Gastroesophageal sphincter (tissue), 3 donors: ENCODE results near the gene AHRR.
A peak's percentile ranks its signal among the peaks of the same experiment; 100 is the strongest.

ENCODE experiments used
- EP300 ChIP-seq: sonication (generic); formaldehyde crosslinking; IDR thresholded peaks from one replicate; pipeline ENCODE4 v1.6.1; 2017; ENCODE audit warnings: antibody characterized with exemption, mild to moderate bottlenecking
- POLR2A ChIP-seq, 2 donors: fragments of 450-650 bp; IDR thresholded peaks; one replicate each; pipeline ENCODE4 v1.6.1; 2017; ENCODE audit warnings: antibody characterized with exemption in 2 of 2, mild to moderate bottlenecking in 2 of 2, moderate library complexity in 1 of 2
- POLR2AphosphoS5 ChIP-seq: sonication (generic); formaldehyde crosslinking; IDR thresholded peaks from one replicate; pipeline ENCODE4 v1.6.1; 2017; ENCODE audit warnings: antibody characterized with exemption
- TF ChIP-seq, protein P1 (sequence below), 4 experiments: fragments of 200-600 bp in 2 of 4; fragments of 450-650 bp in 2 of 4; sonication (generic) in 1 of 4; IDR thresholded peaks; one replicate each; pipeline ENCODE4 v1.5.1; 2017 to 2019; ENCODE audit warnings: antibody characterized with exemption in 4 of 4, mild to moderate bottlenecking in 2 of 4, moderate library complexity in 2 of 4

DNA sequence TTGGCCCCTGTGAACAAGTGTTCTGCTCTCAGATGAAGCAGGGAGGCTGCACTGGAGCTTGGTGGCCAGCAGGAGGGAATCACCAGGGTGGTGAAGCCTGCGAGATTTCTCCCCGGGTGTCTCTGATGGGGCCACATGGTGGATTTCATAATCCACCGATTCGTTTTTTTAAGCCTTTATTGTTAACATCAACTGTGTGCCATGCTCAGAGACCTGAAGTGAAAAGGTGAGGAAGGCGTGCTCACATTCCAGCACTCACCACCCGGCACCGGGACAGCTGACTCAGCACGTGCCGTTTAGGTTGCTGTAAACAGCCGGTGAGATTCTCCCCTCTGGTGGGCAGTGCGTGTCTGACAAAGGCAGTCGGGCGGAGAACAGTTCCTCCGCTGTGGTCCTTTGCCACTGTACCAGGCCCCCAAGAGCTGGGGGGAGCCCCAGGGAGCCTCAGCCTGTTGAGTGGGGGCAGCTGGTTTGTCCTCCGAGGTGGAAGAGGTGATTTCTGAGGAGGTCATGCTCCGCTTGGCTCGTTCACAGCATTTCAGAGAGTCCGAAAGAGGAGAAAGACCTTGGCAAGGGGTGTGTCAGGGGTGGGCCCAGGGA is 12.7 kb upstream of the AHRR start:
- TF ChIP-seq, protein P1, sequence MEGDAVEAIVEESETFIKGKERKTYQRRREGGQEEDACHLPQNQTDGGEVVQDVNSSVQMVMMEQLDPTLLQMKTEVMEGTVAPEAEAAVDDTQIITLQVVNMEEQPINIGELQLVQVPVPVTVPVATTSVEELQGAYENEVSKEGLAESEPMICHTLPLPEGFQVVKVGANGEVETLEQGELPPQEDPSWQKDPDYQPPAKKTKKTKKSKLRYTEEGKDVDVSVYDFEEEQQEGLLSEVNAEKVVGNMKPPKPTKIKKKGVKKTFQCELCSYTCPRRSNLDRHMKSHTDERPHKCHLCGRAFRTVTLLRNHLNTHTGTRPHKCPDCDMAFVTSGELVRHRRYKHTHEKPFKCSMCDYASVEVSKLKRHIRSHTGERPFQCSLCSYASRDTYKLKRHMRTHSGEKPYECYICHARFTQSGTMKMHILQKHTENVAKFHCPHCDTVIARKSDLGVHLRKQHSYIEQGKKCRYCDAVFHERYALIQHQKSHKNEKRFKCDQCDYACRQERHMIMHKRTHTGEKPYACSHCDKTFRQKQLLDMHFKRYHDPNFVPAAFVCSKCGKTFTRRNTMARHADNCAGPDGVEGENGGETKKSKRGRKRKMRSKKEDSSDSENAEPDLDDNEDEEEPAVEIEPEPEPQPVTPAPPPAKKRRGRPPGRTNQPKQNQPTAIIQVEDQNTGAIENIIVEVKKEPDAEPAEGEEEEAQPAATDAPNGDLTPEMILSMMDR (IDR thresholded peaks at IDR 0.05): peak in 2 of 4 experiments; percentile 10 to 25
- TF ChIP-seq EP300 (no peak), POLR2AphosphoS5 (no peak), POLR2A (IDR thresholded peaks at IDR 0.05) (no peak)
